Measurements from ENCODE around the gene GRAMD1A.

- TF ChIP-seq CTCF (IDR thresholded peaks at IDR 0.05) (no peak), EZH2 (IDR thresholded peaks at IDR 0.05; ENCODE audit: borderline replicate concordance, insufficient read depth, low read depth, low read length, poor library complexity, severe bottlenecking) (no peak)
These were observed 14.7 kb upstream of the GRAMD1A start for GRCh38 chr19:34985249-34986022.
